Endothelial cell of umbilical vein (primary cell): ENCODE measurements around the gene GTPBP10. TPM values are rescaled to one million over a fixed set of nuclear protein-coding genes. Genes with fewer than 3 reads are reported as not detected.

Source experiments
- BruUV-seq: library from RNA; stranded (reverse); fragments of 400-500 nt; replicated peaks from 2 replicates; lab custom pipeline; 2021; lab: Mats Ljungman, UMichigan
- CTCF ChIA-PET: fragments of 300-600, 350-600 bp; sonication (Branson Sonifier 250); formaldehyde crosslinking; loops from one replicate; lab custom pipeline; 2021; ENCODE audit warnings: antibody characterized with exemption, inconsistent platforms; lab: Charles Lee
- POLR2A ChIA-PET: fragments of 300-600, 350-600 bp; sonication (Branson Sonifier 250); formaldehyde crosslinking; loops from one replicate; lab custom pipeline; 2021; ENCODE audit warnings: antibody characterized with exemption, inconsistent platforms; lab: Charles Lee
- DNase-seq: peaks from one replicate; pipeline ENCODE4 v3.0.0-alpha.2; 2011; ENCODE audit warnings: low read depth, low spot score
- FAIRE-seq: peaks from 2 replicates; lab custom pipeline; 2011; peaks lifted over from hg19 to GRCh38; lab: Jason Lieb, UNC
- H2AFZ ChIP-seq: 2 replicates; pipeline ENCODE4 v1.6.0; 2012; ENCODE audit warnings: low read depth, low read length, control low read depth, inconsistent platforms
- H3K27ac ChIP-seq: 2 replicates; pipeline ENCODE4 v1.5.1; 2011; ENCODE audit warnings: low read depth, mild to moderate bottlenecking, control low read depth, low read length, moderate library complexity; ENCODE audit not compliant: insufficient read depth
- H3K27me3 ChIP-seq, 2 experiments: 2 replicates each; pipeline versions ENCODE4 v1.6.0 to v1.6.1; 2011; ENCODE audit warnings: low read length in 2 of 2, mixed read lengths in 1 of 2; ENCODE audit not compliant: control insufficient read depth in 2 of 2, insufficient read depth in 2 of 2
- H3K36me3 ChIP-seq, 2 experiments: 2 replicates in 1 of 2; 3 replicates in 1 of 2; pipeline ENCODE4 v1.5.1; 2011; ENCODE audit warnings: low read length in 2 of 2, mild to moderate bottlenecking in 1 of 2, moderate library complexity in 1 of 2; ENCODE audit not compliant: control insufficient read depth in 2 of 2, insufficient read depth in 2 of 2; ENCODE audit errors: extremely low read depth in 1 of 2
- H3K4me1 ChIP-seq: 3 replicates; pipeline ENCODE4 v1.5.1; 2011; ENCODE audit warnings: mild to moderate bottlenecking, low read length; ENCODE audit not compliant: control insufficient read depth, insufficient read depth; ENCODE audit errors: extremely low read depth
- H3K4me2 ChIP-seq: 2 replicates; pipeline ENCODE4 v1.6.1; 2011; ENCODE audit warnings: low read length, control low read depth, mixed read lengths; ENCODE audit not compliant: insufficient read depth
- H3K4me3 ChIP-seq, 3 experiments: fragments of 200-600 bp in 1 of 3; sonication (generic), shearing (Covaris generic) in 1 of 3; replicated peaks in 1 of 3; 2 replicates each; pipeline ENCODE4 v1.5.1; 2011 to 2016; ENCODE audit warnings: control low read depth in 3 of 3, low read length in 3 of 3, mild to moderate bottlenecking in 2 of 3, inconsistent platforms in 1 of 3, low read depth in 1 of 3, moderate library complexity in 1 of 3; ENCODE audit not compliant: insufficient read depth in 1 of 3
- H3K79me2 ChIP-seq: 2 replicates; pipeline ENCODE4 v1.6.0; 2012; ENCODE audit warnings: low read length, inconsistent platforms; ENCODE audit not compliant: control insufficient read depth, insufficient read depth
- H3K9ac ChIP-seq: replicated peaks from 2 replicates; pipeline ENCODE3; 2011; ENCODE audit warnings: low read length, control low read depth; ENCODE audit not compliant: insufficient read depth; ENCODE audit errors: extremely low read depth
- H3K9me1 ChIP-seq: replicated peaks from 3 replicates; pipeline ENCODE4 v1.6.0; 2011; ENCODE audit warnings: mild to moderate bottlenecking, low read length; ENCODE audit not compliant: control insufficient read depth, insufficient read depth; ENCODE audit errors: extremely low read depth
- H3K9me3 ChIP-seq: replicated peaks from 2 replicates; pipeline ENCODE4 v1.5.1; 2012; ENCODE audit warnings: low read length, inconsistent platforms; ENCODE audit not compliant: control insufficient read depth, insufficient read depth
- H4K20me1 ChIP-seq: replicated peaks from 2 replicates; pipeline ENCODE3; 2011; ENCODE audit warnings: mild to moderate bottlenecking, low read length; ENCODE audit not compliant: control insufficient read depth, insufficient read depth; ENCODE audit errors: extremely low read depth
- CTCF ChIP-seq, 2 donors: IDR thresholded peaks; 1 replicate in 1 of 2; 2 replicates in 1 of 2; pipeline ENCODE4 v1.5.1; 2011; ENCODE audit warnings: low read length in 2 of 2, mild to moderate bottlenecking in 2 of 2, moderate library complexity in 2 of 2, control low read depth in 1 of 2, inconsistent platforms in 1 of 2, low read depth in 1 of 2; ENCODE audit not compliant: insufficient read depth in 1 of 2; ENCODE audit errors: extremely low read depth in 1 of 2
- EZH2 ChIP-seq: IDR thresholded peaks from 2 replicates; pipeline ENCODE4 v1.6.1; 2012; ENCODE audit warnings: borderline replicate concordance, low read depth, mild to moderate bottlenecking, moderate library complexity, low read length, inconsistent platforms; ENCODE audit not compliant: severe bottlenecking
- FOS ChIP-seq: IDR thresholded peaks from 2 replicates; pipeline ENCODE4 v1.6.1; 2011; ENCODE audit warnings: mild to moderate bottlenecking, low read length, moderate library complexity, borderline replicate concordance; ENCODE audit not compliant: insufficient read depth
- GATA2 ChIP-seq: IDR thresholded peaks from 2 replicates; pipeline ENCODE4 v1.7.0; 2011; ENCODE audit warnings: low read depth, mild to moderate bottlenecking, moderate library complexity, mixed read lengths, low read length; ENCODE audit not compliant: insufficient read length, insufficient read depth
- JUN ChIP-seq: IDR thresholded peaks from 2 replicates; pipeline ENCODE4 v1.6.1; 2011; ENCODE audit warnings: borderline replicate concordance, low read depth; ENCODE audit not compliant: insufficient read length, insufficient read depth
- MAX ChIP-seq: IDR thresholded peaks from 2 replicates; pipeline ENCODE4 v1.6.1; 2011; ENCODE audit not compliant: insufficient read depth, insufficient read length
- MYC ChIP-seq: IDR thresholded peaks from one replicate; pipeline ENCODE4 v1.6.1; 2011; ENCODE audit warnings: mild to moderate bottlenecking, low read depth, low read length
- POLR2A ChIP-seq: IDR thresholded peaks from 2 replicates; pipeline ENCODE4 v1.6.1; 2012; ENCODE audit warnings: low read depth, mild to moderate bottlenecking, control low read depth, low read length
- POLR2AphosphoS5 ChIP-seq: IDR thresholded peaks from 2 replicates; pipeline ENCODE4 v1.6.1; 2012; ENCODE audit warnings: low read depth, mild to moderate bottlenecking, control low read depth, low read length, moderate library complexity; ENCODE audit not compliant: insufficient read depth
- dilution Hi-C: fragments of 300-500 bp; cut with MboI; formaldehyde crosslinking; loops from one replicate; pipeline ENCODE4 v1.15.0; 2019; ENCODE audit warnings: low sequenced_read_pairs; ENCODE audit not compliant: extremely low pct_ligation_motif_present
- intact Hi-C: fragments of 100-400 bp; cut with micrococcal nuclease; formaldehyde crosslinking; loops from one replicate; pipeline ENCODE4 v1.10.0; 2022
- polyA plus RNA-seq, 4 experiments: library from polyadenylated mRNA; depleted of rRNA in 3 of 4; stranded (reverse) in 3 of 4; unstranded in 1 of 4; fragments of >200 nt; gene quantifications; 2 replicates each; pipeline versions ENCODE4 v1.2.1 to v1.2.3, GENCODE V29; 2011 to 2012; ENCODE audit warnings: missing spikeins in 1 of 4
- total RNA-seq: library from RNA; stranded (reverse); gene quantifications from 2 replicates; pipeline ENCODE4 v1.2.3, GENCODE V29; 2021

Gene GTPBP10
- total and polyA plus RNA-seq, 2 donors (not counting 3 experiments of a cell fraction or from before 2014, with no cell fraction given): 3.5 to 16.7 TPM

- no peaks in the 10 kb centered on the region for H3K9me3 ChIP-seq
- FAIRE-seq (no peak), DNase-seq (peak; percentile 23)
- H4K20me1 ChIP-seq: no peaks in the 10 kb centered on the region
- intact Hi-C loops: loop anchor here (1.0 kb wide), 1 partner anchor 27 kb away; no protein-coding TSS in a partner anchor
- TF ChIP-seq MAX (no peak), FOS (peak; percentile 67)
- no peaks in the 10 kb centered on the region for H3K27me3 ChIP-seq
- CTCF ChIA-PET: interaction anchor here (0.9 kb wide), 1 partner anchor 43 kb away, joined by 4 read pairs; no protein-coding TSS in a partner anchor
- H3K9me1 ChIP-seq: no peaks in the 10 kb centered on the region
- peaks cover 29% of the 10 kb centered on the region for H3K4me1 ChIP-seq
- H3K4me3 ChIP-seq: no peak overlapping the region
- dilution Hi-C loops: no loop called here
- H3K27ac ChIP-seq: peak overlapping the region; percentile 76
- H3K4me2 ChIP-seq: peak overlapping the region; percentile 87
- no TSS peak for BruUV-seq
- H3K36me3 ChIP-seq: peaks cover 0 to under 1% of the 10 kb centered on the region in 2 experiments
- POLR2A ChIA-PET: no interaction called here
- H3K79me2 ChIP-seq: no peaks in the 10 kb centered on the region
- peak overlapping the region; percentile 39 for H3K9ac ChIP-seq
- H2AFZ ChIP-seq: no peak overlapping the region
These were observed 37.9 kb downstream of the GTPBP10 start for GRCh38 chr7:90384433-90384832.

GRCh38 chr7:90387470-90388240 is 41.1 kb downstream of the GTPBP10 start:
- dilution Hi-C loops (no loop called here), intact Hi-C loops (no loop called here)
- H3K4me2 ChIP-seq: no peak overlapping the region
- no peak overlapping the region for H3K9ac ChIP-seq
- no peaks in the 10 kb centered on the region for H3K9me3 ChIP-seq
- H2AFZ ChIP-seq: no peak overlapping the region
- H3K27me3 ChIP-seq: no peaks in the 10 kb centered on the region
- peaks cover 43% of the 10 kb centered on the region for H3K4me1 ChIP-seq
- H3K36me3 ChIP-seq: no peaks in the 10 kb centered on the region
- BruUV-seq: no TSS peak
- no peaks in the 10 kb centered on the region for H4K20me1 ChIP-seq
- DNase-seq (no peak), FAIRE-seq (no peak)
- H3K4me3 ChIP-seq: no peak overlapping the region
- H3K79me2 ChIP-seq: no peaks in the 10 kb centered on the region
- CTCF ChIA-PET: no interaction called here
- POLR2A ChIA-PET: no interaction called here
- H3K9me1 ChIP-seq: no peaks in the 10 kb centered on the region
- TF ChIP-seq EZH2: no peak
- no peak for TF ChIP-seq MAX
- no peak for TF ChIP-seq POLR2A
- no peak for TF ChIP-seq MYC
- TF ChIP-seq POLR2AphosphoS5: no peak
- no peak for TF ChIP-seq FOS
- TF ChIP-seq CTCF (IDR thresholded peaks at IDR 0.05; ENCODE audit: extremely low read depth in 1 of 2, insufficient read depth in 1 of 2, low read depth in 1 of 2, low read length in 2 of 2): no peak
- no peak for TF ChIP-seq GATA2
- TF ChIP-seq JUN: no peak
- no peak overlapping the region for H3K27ac ChIP-seq
